ENCODE measurements around the gene MVD. TPM values are rescaled to one million over a fixed set of nuclear protein-coding genes. Genes with fewer than 3 reads are reported as not detected.

MVD gene
- total and polyA plus RNA-seq, 2 of the 13 experiments (the other 11 are each of a cell fraction or from before 2014, with no cell fraction given) = 28.1 to 187 TPM

DNA sequence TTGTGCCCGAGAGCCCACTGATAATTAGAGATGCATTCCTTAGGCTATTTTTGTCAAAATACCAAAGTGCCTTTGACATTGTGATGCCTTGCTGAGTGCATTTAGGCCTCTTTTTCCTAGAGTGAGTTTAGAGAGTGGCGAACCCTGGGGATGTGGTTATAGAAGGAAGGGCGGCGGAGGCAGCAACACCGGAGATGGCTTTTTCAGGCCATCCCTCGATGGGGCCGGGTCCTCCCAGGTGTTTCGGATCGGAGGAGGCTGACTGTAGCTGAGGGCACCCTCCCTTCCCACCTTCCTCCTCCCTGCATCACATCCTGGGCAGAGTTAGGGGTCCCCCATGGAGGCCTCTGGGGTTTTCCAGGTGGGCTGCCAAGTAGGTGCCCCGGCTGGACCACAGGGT, 30.0 kb upstream of the MVD start:
- ChIA-PET CTCF (ENCODE audit: low intra/inter-chr PET ratio, low total read pairs) (no interaction called here), POLR2A (no interaction called here)
- in situ Hi-C loops (cut with HindIII; ENCODE audit: extremely low pct_ligation_motif_present, low pct_unique_long_range_greater_than_20kb) = no loop called here
- ATAC-seq (no peak), DNase-seq (ENCODE audit: low spot score) (no peak), FAIRE-seq (no peak)
- no peak overlapping the region for H3K4me3 ChIP-seq (replicated peaks in 1 of 3; ENCODE audit: insufficient read depth in 1 of 3, low read depth in 2 of 3, low read length in 3 of 3)
- H3K27me3 ChIP-seq (ENCODE audit: control insufficient read depth in 1 of 2, insufficient read depth in 2 of 2, low read length in 2 of 2) = peaks cover 38 to 66% of the 10 kb centered on the region in 2 experiments
- no peak overlapping the region for H2AFZ ChIP-seq (ENCODE audit: low read length)
- H3K4me2 ChIP-seq (ENCODE audit: low read depth, low read length) = no peak overlapping the region
- intact Hi-C loops (cut with micrococcal nuclease; ENCODE audit: unreplicated experiment) = no loop called here
- H4K20me1 ChIP-seq (ENCODE audit: insufficient read depth, low read length) = no peaks in the 10 kb centered on the region
- no peak for TF ChIP-seq HNRNPH1 (optimal IDR thresholded peaks at IDR 0.05; ENCODE audit: low read depth, low read length)
- TF ChIP-seq, protein P1, sequence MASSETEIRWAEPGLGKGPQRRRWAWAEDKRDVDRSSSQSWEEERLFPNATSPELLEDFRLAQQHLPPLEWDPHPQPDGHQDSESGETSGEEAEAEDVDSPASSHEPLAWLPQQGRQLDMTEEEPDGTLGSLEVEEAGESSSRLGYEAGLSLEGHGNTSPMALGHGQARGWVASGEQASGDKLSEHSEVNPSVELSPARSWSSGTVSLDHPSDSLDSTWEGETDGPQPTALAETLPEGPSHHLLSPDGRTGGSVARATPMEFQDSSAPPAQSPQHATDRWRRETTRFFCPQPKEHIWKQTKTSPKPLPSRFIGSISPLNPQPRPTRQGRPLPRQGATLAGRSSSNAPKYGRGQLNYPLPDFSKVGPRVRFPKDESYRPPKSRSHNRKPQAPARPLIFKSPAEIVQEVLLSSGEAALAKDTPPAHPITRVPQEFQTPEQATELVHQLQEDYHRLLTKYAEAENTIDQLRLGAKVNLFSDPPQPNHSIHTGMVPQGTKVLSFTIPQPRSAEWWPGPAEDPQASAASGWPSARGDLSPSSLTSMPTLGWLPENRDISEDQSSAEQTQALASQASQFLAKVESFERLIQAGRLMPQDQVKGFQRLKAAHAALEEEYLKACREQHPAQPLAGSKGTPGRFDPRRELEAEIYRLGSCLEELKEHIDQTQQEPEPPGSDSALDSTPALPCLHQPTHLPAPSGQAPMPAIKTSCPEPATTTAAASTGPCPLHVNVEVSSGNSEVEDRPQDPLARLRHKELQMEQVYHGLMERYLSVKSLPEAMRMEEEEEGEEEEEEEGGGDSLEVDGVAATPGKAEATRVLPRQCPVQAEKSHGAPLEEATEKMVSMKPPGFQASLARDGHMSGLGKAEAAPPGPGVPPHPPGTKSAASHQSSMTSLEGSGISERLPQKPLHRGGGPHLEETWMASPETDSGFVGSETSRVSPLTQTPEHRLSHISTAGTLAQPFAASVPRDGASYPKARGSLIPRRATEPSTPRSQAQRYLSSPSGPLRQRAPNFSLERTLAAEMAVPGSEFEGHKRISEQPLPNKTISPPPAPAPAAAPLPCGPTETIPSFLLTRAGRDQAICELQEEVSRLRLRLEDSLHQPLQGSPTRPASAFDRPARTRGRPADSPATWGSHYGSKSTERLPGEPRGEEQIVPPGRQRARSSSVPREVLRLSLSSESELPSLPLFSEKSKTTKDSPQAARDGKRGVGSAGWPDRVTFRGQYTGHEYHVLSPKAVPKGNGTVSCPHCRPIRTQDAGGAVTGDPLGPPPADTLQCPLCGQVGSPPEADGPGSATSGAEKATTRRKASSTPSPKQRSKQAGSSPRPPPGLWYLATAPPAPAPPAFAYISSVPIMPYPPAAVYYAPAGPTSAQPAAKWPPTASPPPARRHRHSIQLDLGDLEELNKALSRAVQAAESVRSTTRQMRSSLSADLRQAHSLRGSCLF (CRISPR knock-in tag; IDR thresholded peaks at IDR 0.05; ENCODE audit: borderline replicate concordance) = no peak
- TF ChIP-seq ZNF446 (CRISPR knock-in tag; IDR thresholded peaks at IDR 0.05) = no peak
- TF ChIP-seq ZNF292 (CRISPR knock-in tag; IDR thresholded peaks at IDR 0.05; ENCODE audit: borderline replicate concordance, low read depth) = no peak
- TF ChIP-seq MED13 (CRISPR knock-in tag; IDR thresholded peaks at IDR 0.05) = no peak
- TF ChIP-seq FOXJ3 (CRISPR knock-in tag; IDR thresholded peaks at IDR 0.05; ENCODE audit: borderline replicate concordance) = no peak
- no peak for TF ChIP-seq BCL3 (CRISPR knock-in tag; IDR thresholded peaks at IDR 0.05)
- TF ChIP-seq, protein P2, sequence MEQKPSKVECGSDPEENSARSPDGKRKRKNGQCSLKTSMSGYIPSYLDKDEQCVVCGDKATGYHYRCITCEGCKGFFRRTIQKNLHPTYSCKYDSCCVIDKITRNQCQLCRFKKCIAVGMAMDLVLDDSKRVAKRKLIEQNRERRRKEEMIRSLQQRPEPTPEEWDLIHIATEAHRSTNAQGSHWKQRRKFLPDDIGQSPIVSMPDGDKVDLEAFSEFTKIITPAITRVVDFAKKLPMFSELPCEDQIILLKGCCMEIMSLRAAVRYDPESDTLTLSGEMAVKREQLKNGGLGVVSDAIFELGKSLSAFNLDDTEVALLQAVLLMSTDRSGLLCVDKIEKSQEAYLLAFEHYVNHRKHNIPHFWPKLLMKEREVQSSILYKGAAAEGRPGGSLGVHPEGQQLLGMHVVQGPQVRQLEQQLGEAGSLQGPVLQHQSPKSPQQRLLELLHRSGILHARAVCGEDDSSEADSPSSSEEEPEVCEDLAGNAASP (CRISPR knock-in tag; IDR thresholded peaks at IDR 0.05; ENCODE audit: borderline replicate concordance) = no peak
- TF ChIP-seq PBX3 (CRISPR knock-in tag; IDR thresholded peaks at IDR 0.05; ENCODE audit: borderline replicate concordance) = no peak
- no peak for TF ChIP-seq U2AF2 (IDR thresholded peaks at IDR 0.05; ENCODE audit: low read depth, low read length)
- H3K36me3 ChIP-seq (replicated peaks in 1 of 2; ENCODE audit: control insufficient read depth in 1 of 2, insufficient read depth in 2 of 2, low read length in 2 of 2) = peaks cover 3 to 6% of the 10 kb centered on the region in 2 experiments; a peak in 3 of 5 replicates
- no peak overlapping the region for H3K27ac ChIP-seq (ENCODE audit: extremely low read length, insufficient read depth, low read length)
- H3K4me1 ChIP-seq (ENCODE audit: insufficient read depth, low read length) = peaks cover 21% of the 10 kb centered on the region
- no peak overlapping the region for H3K9ac ChIP-seq (ENCODE audit: insufficient read depth, low read depth, low read length)
- no TSS peak for BruUV-seq (replicated peaks)
- no peaks in the 10 kb centered on the region for H3K79me2 ChIP-seq (ENCODE audit: insufficient read depth, low read length)
- H3K9me3 ChIP-seq (ENCODE audit: low read length) = no peaks in the 10 kb centered on the region
- 57% methylated on average over 9 of the region's 10 CpGs for WGBS (ENCODE audit: low lambda C conversion rate)

All from HepG2 (cell line).